Muscle of back (tissue), 11 donors: ENCODE data around the gene MCM5. TPM values are rescaled to one million over a fixed set of nuclear protein-coding genes. Genes with fewer than 3 reads are reported as not detected.
"Not testable (repeated sequence)": the region's sequence is repeated elsewhere in the genome, so short reads cannot be mapped to it uniquely, and the experiment has no call there.

Source experiments
- DNase-seq, 3 donors: peaks; one replicate each; pipeline versions ENCODE4 v3.0.0 to v3.0.0-alpha.2; 2013
- polyA plus RNA-seq, 10 donors: library from polyadenylated mRNA; unstranded; fragments of 120-200 nt; gene quantifications; one replicate each; pipeline ENCODE4 v1.2.1, GENCODE V29; 2013; ENCODE audit not compliant: insufficient read length in 10 of 10

MCM5 gene
- polyA plus RNA-seq, 10 donors = 24.0 to 52.3 (median 31.3) TPM

DNA sequence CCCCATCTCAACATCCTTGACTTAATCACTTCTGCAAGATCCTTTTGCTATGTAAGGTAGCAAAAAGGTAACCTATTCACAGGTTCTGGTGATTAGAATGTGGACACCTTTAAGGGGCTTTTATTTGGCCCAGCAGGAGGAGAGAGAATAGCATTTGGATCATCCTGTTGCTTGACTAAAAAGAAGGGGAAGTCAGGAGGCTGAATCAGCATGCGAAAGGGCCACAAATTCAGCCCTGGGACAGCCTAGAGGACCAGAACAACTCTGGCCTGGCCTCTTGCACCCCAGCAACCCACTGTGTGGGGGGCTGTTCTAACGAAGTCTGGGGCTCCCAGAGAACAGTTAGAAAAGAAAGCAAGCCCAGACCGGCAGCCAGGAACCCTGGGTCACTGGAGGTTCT, 22.2 kb upstream of the MCM5 start:
- DNase-seq = no peak

DNA sequence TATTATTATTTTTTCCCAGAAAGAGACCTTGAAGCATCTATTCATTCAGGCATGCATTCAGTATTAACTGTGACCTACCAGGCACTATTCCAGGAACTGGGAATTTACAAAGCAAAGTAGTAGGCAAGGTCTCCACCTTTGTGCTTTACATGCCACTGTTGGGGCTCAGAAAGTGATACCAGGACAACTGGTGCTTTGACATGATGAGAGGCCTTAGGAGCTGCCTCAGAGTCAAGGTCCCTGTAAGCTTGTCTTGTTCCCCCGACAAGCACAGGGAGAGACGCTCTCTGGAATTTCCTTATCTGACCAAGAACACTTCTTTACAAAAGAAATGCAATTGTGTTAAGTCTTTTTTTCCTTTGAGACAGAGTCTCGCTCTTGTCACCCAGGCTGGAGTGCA, 21.3 kb upstream of the MCM5 start:
- no peak for DNase-seq

DNA sequence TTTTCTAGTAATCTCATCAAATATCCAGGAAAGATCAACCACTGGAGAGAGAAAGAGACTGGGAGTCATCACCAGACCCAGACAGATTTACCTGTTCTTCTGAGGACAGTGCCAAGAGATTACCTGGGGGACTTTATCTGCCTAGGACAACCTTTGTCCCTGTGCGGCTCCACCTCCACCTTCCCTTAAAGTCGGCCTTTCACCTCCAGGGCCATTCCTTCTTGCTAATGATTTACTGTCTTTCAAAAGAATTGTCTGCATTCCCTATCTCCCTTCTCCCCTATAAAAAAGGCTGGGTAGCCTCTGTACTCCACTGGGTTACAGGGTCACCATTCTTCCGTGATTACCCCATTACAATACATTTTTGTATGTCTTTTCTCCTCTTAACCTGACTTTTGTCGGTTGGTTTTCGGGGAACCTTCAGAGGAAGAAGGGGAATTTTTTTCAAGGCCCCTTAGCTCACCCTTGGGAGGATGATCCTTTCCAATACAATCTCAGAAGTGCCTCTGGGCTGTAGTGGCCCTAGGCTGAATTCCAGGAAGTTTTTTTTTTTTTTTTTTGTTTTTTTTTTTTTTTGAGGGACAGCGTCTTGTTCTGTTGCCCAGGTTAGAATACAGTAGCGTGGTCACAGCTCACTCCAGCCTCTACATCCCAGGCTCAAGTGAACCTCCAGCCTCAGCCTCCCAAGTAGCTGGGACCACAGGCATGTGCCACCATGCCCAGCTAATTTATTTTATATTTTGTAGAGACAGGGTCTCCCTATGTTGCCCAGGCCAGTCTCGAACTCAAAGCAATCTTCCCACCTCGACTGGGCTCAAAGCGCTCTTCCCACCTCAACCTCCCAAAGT, 20.6 kb upstream of the MCM5 start:
- DNase-seq = no peak

DNA sequence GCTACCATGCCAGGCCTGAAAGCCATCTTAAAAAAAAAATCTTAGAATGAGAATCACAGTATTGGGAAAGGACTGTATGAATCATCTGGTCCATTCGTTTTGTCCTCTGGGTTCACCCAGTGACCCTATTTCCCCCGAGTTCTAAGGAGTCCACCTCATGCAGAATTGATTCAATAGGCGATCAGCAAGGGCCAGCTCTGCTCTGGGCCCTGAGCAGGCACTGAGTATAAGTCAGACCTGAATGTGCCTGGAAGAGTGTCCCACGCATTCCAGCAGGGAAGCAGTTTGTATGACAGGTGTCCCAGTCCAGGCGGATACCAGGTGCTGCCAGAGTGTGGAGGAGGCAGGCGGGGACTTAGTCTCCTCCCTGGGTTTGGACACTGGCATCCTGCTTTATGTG, 19.9 kb upstream of the MCM5 start:
- no peak for DNase-seq

DNA sequence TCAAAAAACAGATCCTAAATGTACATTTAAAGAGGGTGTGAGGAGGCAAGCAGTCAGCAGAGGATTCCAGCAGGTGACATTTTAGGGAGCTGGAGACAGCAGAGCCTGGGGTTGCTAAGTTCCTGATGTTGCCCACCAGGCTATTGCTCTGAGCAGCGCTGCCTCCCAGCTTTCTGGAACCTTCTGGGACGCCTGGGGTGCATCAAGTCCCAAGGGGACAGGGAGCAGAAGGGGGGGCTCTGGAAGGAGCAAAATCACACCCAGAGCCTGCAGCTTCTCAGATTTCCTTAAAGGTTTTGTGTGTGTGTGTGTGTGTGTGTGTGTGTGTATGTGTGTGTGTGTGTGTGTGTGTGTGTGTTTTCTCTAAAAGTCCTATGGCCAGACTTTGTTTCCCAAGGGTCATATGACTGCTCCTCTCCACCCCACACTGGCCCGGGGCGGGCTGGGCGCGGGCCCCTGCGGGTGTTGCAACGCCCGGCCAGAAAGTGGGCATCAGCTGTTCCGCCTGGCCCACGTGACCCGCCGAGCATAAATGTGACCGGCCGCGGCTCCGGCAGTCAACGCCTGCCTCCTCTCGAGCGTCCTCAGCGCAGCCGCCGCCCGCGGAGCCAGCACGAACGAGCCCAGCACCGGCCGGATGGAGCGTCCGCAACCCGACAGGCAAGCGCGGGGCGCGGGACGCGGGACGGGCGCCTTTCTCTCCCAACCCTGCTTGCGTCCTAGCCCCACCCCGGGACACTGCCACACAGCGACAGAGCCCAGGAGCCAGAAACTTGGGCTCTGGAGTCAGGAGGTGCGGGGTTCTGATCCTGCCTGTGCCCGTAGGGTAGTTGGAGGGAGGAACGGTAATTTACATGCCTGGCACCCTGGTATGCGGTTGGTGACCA, 19.2 kb upstream of the MCM5 start, which contains the start of gene HMOX1:
TSS of gene HMOX1 (plus strand) at position 560 of the 887 bp plus-strand sequence. CDS start at position 638, 78 bp downstream.
- peak; percentile 83 to 94 (median 86) for DNase-seq

DNA sequence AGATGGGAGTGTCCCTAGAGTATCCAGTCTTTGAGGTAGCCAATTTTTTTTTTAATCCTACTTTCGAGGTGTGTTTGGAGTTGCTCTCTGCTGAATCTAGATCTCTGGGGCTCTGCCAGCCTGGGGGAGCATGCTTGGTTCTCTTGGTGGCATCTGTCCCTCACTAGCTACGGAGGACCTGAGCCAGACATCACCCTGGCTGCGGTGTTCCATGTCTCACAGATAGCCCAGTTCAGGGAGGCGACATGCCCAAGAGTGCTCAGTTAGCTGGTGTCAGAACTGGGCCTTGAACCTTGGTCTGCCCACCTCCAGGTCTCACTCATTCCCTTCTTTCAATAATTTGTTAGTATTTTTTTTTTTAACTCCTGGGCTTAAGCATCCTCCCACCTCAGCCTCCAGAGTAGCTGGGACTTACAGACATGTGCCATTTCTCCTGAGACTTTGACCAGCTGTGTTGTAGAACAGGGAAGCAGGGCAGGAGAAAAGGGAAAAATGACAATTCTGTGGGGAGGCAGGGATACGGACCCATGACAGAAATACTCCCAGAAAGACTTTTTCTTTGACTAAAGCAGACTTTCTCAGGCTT, 18.4 kb upstream of the MCM5 start:
- DNase-seq = no peak

DNA sequence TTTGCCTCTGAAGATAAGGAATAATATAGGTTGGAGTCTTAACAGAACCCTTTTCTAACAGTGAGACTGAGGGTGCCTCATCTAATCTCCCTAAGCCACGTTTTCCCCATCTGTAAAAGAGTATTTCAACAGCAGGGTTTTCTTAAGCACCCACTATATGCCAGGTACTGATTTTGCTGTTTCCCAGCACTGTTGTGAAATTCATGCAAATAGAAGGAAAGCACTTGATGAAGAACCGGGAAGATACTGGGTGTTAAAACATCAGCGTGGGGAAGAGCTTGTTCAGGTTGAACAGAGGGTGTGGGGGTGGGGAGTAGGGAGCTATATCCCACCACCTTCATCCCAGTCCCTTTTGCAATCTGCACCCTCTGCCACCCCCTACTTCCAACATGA, 16.3 kb upstream of the MCM5 start:
- no peak for DNase-seq

DNA sequence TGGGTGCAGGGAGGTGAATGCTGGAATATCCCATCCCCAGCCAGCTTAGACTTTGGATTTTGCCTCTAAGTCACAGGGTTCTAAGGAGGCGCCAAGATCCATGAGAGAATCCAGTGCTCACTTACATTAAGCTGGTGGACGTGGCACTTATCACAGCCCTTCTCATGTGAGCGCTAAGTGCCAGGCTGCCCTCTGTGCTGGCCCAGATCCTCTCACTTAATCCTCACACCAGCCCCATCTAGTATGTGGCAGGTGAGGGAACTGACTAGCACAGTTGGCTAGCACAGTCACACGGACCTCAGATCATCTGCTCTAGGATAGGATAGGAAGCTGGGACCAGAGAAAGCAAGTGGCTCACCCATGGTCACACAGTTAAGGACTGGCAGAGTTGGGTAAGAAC, 15.4 kb upstream of the MCM5 start:
- DNase-seq = no peak

DNA sequence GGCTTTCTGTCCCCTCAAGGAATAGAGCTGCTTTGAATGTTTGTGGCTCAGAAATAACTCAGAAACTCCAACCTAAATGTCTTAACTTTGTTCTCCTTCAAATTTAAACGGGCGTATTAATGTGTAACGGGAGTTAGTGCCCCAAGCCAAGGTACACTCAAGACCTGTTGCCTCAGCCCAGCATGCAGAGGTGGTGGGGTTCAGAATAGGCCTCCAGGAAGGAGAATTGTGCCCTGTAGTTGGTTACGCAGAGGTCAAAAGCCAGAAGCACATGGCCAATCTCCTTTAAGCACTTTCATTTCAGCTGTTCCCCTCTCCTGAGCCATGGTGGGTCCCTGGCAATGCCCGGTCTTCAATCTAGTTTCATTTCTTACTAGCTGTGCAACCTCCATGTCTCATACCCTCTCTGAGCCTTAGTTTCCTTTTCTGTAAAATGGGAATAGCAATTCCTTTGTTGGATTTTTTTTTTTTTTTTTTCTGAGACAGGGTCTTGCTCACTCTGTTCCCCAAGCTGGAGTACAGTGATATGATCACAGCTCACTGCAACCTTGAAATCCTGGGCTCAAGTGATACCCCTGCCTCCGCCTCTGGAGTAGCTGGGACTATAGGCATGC, 14.9 kb upstream of the MCM5 start:
- no peak for DNase-seq

DNA sequence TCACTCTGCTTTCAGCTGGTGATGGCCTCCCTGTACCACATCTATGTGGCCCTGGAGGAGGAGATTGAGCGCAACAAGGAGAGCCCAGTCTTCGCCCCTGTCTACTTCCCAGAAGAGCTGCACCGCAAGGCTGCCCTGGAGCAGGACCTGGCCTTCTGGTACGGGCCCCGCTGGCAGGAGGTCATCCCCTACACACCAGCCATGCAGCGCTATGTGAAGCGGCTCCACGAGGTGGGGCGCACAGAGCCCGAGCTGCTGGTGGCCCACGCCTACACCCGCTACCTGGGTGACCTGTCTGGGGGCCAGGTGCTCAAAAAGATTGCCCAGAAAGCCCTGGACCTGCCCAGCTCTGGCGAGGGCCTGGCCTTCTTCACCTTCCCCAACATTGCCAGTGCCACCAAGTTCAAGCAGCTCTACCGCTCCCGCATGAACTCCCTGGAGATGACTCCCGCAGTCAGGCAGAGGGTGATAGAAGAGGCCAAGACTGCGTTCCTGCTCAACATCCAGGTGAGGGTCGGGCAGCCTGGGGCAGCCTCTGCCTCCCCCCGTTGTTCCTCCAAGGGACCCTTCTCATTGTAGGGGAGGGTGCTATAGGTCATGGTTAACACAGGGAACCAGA, 13.2 kb upstream of the MCM5 start:
- DNase-seq = no peak

DNA sequence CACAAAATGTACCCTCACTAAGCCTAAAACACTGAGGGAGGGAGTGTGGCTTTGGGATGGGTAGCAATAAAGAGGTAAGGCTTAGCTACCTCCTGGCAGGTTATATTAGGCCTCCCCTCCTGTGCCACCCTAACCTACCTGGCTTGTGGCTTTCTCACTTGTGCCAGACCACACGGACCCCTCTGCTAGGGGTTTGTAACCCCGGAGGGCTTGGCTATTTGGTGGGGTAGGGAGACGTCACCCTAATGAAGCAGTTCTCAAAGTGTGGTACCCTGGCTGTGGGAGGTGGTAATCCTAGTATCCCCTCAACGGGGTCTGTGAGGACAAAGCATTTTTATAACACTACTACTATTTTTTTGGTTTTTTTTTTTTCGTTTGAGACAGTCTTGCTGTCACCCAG, 9.0 kb upstream of the MCM5 start:
- no peak for DNase-seq

DNA sequence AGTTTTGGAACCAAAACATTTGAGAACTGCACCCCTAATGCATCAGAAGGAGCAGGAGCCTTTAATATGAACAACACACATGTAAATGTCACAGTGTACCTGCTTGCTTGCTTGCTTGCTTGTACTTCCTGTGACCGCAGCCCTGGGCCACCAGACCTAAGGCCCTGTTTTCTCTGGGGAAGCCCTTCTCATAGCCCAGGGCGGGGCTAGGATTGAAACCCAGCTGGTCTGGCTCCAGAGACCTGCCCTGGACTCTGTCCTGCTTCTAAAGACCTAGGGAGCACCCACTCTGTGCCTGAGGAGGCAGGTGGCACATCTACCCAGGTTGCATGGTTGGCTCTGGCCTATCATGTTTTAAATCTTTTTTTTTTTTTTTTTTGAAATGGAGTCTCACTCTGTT, 7.6 kb upstream of the MCM5 start:
- no peak for DNase-seq

DNA sequence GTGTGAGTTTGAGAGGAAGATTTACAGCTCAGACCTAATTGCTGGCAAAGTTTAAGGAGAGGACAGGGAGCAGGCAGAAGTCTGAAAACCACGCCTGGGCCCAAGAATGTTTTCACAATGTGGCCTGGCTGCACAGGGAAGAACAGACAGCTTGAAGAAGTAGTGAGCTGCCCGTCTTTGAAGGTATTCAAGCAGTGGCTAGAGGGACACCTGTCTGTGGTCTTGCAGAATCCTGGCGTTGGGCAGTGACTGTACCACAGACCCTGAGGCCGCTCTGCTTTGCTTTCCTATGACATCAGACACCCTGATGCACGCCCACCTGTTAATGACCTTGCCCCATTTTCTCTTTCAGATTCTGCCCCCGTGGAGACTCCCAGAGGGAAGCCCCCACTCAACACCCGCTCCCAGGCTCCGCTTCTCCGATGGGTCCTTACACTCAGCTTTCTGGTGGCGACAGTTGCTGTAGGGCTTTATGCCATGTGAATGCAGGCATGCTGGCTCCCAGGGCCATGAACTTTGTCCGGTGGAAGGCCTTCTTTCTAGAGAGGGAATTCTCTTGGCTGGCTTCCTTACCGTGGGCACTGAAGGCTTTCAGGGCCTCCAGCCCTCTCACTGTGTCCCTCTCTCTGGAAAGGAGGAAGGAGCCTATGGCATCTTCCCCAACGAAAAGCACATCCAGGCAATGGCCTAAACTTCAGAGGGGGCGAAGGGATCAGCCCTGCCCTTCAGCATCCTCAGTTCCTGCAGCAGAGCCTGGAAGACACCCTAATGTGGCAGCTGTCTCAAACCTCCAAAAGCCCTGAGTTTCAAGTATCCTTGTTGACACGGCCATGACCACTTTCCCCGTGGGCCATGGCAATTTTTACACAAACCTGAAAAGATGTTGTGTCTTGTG, 6.6 kb upstream of the MCM5 start:
- DNase-seq = no peak

DNA sequence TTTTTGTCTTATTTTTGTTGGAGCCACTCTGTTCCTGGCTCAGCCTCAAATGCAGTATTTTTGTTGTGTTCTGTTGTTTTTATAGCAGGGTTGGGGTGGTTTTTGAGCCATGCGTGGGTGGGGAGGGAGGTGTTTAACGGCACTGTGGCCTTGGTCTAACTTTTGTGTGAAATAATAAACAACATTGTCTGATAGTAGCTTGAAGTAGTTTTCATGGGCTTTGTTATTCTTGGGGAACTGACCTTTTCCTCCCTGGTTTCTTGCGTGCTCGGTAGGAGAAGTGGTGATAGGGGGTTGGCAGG, 6.0 kb upstream of the MCM5 start:
- DNase-seq = no peak

DNA sequence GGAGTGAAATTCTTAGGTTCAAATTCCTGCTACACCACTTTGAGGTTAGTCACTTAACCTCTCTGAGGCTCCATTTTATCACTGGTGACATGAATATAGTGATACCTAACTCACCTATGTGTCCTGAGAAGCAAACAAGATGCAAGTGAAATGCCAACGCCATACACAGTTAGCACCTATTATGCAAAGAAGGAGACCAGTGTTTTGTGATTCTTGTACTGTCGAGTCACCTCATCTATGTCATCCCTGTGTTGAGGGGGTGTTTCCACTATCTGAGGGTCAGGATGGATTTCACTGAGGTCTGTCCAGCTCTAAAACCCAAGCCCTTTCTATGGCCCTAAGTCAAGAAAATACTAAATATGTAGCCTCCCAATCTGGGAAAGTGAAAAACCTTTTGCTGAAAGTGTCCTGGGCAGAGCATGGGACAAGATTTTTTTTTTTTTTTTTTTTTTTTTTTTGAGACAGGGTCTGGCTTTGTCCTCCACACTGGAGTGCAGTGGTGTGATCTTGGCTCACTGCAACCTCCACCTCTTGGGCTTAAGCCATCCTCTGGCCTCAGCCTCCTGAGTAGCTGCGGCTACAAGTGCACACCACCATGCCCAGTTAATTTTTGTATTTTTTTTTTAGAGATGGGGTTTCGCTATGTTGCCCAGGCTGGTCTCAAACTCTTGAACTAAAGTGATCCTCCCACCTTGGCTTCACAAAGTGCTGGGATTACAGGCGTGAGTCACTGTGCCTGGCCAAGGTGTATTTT, 5.0 kb upstream of the MCM5 start:
- DNase-seq = no peak

DNA sequence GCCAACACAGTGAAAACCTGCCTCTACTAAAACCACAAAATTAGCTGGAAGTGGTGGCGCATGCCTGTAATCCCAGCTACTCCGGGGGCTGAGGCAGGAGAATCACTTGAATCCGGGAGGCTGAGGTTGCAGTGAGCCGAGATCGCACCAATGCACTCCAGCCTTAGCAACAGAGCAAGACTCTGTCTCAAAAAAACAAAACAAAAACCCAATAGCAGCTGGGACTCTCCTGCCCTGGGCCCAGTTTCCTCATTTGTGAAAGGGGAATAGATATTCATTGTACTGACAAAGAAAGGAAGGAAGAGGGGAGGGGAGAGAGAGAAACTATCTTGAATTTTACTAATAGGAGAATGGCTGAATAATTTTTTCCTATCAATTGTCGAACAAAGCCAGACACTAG, 3.3 kb upstream of the MCM5 start:
- DNase-seq = not testable (repeated sequence)

DNA sequence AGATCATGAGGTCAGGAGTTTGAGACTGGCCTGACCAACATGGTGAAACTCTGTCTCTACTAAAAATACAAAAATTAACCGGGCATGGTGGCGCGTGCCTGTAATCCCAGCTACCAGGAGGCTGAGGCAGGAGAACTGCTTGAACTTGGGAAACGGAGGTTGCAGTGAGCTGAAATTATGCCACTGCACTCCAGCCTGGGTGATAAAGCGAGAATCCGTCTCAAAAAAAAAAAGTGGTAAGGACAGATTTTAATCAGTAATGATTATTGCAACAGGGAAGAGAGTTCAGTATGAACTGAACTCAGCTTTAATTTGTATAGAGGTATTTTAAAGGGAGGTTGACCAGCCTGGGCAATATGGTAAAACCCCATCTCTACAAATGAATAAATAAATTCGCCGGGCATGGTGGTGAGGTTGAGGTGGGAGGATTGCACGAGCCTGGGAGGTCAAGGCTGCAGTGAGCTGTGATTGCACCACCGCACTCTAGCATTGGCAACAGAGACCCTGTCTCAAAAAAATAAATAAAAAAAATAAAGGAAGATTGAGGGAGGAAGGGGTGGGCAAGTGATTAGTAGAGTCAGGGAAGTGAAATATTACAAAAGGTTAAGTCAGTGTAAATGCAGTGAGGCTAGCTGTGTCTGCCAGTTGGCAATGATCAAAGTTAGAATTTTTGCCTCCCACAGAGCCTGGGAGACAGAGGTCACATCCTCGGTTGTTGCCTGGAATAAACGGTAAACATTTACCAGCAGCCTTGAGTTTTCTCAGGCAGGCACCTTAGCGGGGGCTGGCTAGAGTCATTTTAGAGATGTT, 2.6 kb upstream of the MCM5 start:
- DNase-seq = no peak

DNA sequence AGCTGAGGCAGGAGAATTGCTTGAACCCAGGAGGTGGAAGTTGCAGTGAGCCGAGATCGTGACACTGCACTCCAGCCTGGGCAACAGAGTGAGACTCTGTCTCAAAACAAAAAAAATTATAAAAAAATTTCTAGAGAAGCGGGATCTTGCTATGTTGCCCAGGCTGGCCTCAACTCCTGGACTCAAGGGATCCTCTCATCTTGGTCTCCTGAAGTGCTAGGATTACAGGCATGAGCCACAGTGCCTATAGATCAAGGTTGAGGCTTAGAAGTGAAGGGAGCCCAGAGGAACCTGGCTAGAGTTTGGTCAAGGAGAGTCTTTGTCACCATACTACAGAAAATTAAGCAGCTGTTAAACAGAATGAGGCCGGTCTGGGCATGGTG, 1.4 kb upstream of the MCM5 start:
- no peak for DNase-seq

DNA sequence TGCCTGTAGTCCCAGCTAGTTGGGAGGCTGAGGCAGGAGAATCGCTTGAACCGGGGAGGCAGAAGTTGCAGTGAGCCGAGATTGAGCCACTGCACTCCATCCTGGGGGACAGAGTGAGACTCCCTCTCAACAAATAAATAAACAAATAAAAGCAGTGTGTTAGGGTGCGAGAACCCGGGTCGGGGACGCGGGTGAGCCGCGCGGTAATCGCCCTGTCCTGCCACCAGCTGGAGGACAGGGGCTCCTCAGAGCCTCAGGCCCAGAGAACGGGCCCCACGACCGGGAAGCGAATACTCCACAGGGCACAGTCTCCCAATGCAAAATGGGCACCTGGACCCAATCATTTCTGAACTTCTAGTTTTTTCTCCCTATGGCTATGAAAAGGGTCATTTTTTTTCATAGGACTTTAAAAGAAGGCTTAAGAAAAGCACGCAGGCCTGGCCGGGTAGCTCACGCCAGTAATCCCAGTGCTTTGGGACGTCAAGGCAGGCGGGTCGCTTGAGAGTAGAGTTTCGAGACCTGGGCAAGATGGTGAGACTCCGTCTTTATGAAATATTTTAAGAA, 744 bp upstream of the MCM5 start:
- no peak for DNase-seq
